HG03520 (cell line): ENCODE data around the gene CYP27A1.
"Not testable (repeated sequence)": the region's sequence is repeated elsewhere in the genome, so short reads cannot be mapped to it uniquely, and the experiment has no call there.

Experiments used
- ATAC-seq: cut with Tn5 transposase; IDR thresholded peaks from one replicate; pipeline ENCODE4 v1.9.1; 2021; ENCODE audit warnings: mild to moderate bottlenecking, moderate library complexity; ENCODE audit not compliant: unreplicated experiment

Gene CYP27A1

DNA sequence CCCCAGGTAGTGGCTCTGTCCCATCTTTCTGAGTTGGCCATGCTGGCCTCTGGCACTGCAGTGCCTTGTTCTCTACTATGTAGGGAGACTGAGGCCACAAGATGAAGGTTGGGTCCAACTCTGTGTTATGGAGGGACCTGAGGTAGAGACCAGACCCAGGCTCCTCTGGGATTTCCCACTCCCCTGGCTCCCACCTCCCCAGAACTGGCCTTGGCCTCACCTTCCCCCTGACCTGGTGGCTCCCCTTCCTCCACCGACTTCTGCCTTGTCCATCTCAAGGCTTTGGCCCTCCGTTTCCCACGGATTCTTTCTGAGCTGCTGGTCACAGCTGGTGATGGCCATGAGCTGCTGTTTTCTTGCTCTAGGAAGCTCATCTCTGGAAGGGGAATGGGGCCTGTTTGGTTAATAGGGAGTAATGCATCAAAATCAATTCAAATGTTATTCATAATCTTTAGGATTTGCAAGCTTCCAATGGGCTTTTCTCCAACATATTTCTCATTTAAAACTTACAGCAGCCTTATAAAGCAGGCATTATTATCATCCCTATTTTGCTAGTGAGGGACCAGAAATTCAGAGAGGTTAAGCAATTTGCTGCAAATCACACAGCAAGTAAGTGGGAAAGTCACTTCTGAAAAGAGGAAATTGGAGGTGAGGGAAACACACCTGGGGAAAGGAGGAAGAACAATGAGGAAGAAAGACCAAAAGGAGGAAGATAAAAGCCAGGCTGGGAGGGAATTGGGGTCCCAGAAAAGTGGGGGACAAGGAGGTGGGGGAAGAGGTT lies 48.8 kb downstream of the CYP27A1 start:
- no peak for ATAC-seq

GRCh38 chr2:218831378-218831990 lies 49.5 kb downstream of the CYP27A1 start, which contains the start of gene PRKAG3:
Gene PRKAG3 (minus strand): TSS chr2:218831803.
- ATAC-seq, result no peak

DNA sequence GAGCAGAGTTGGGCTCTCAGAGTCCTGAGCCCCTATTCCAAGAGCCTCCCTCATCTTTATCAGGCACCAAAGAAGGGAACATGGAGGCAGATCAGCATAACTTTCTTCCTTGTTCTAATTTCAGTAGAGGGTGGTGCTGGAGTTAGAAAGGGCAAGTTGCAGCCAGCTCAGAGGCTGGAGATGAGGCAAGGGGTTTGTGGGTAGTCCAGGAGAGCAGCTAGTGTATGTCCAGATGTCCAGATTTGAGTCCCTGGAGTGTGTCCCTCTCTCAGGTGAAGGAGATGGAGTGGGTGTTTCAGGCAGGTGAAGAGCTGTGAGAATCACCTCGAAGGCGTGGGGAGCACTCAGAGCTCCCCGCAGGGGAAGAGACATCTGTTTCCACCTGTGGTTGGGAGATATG lies 50.1 kb downstream of the CYP27A1 start:
- ATAC-seq, result no peak

GRCh38 chr2:218832520-218832919 lies 50.6 kb downstream of the CYP27A1 start:
- ATAC-seq, result no peak

DNA sequence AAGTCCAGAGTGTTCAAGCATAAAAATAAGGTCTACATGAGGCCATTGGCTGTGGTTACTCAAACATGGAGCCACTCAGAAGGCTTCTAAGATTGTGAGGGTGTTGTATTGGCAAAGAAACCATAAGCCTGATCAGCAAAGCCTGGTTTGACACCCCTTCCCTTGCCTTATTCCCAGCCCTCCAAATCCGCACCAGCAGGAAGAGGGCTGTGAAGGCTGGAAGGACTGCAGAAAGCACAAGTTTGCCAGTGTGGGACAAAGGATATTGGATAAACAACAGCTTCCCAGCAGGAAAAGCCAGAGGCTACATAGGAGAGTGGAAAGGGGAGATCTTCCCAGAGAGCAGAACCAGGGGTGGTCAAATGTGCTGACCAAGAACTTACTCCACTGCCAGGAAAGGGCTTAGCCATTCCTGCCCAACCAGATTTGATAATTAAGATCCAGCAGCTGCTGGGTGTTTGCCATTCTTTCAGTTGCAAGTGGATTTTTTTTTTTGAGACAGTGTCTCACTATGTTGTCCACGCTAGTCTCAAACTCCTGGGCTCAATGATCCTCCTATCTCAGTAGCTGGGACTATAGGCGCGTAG lies 51.2 kb downstream of the CYP27A1 start:
- no peak for ATAC-seq

GRCh38 chr2:218834685-218835084 lies 52.7 kb downstream of the CYP27A1 start:
- ATAC-seq, result no peak

DNA sequence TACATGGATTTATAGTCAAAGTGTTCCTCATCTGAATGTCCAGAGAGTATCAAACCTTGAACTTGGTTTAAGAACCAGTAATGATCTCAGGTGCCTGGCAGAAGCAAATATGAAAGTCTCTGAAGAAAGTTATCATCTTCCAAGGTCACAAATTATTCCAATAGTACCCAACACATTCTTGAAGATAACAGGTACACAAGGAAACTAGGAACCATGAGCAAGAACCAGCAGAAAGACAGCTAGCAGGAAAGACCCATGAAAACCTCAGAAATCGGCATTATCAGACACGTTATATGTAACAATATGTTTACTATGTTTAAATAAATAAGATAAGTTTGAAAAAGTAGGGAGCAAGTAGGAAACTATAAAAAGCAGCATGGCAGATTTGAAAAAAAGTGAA lies 55.5 kb downstream of the CYP27A1 start:
- no peak for ATAC-seq

GRCh38 chr2:218839430-218839829 lies 57.5 kb downstream of the CYP27A1 start:
- no peak for ATAC-seq

DNA sequence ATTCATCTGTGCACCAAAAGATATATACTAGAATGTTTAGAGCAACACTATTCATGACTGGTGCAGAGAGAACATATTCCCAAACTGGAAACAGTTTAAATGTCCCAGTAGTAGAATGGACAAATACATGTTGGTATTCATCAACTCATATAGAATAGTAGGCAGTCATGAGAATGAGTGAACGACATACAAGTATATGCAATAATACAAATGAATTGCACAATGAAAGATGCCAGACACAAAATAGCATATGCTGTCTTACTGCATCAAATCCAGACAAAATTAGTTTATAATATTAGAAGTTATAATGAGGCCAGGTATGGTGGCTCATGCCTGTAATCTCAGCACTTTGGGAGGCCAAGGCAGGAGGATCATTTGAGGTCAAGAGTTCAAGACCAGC lies 57.9 kb downstream of the CYP27A1 start:
- no peak for ATAC-seq

DNA sequence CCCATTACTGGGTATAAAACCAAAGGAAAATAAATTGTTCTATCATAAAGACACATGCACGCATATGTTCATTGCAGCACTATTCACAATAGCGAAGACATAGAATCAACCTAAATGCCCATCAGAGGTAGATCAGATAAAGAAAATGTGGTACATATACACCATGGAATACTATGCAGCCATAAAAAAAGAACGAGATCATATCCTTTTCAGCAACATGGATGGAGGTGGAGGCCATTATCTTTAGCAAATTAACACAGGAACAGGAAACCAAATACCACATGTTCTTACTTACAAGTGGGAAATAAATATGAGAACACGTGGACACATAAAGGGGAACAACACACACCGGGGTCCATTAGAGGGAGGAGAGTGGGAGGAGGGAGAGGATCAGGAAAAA lies 62.4 kb downstream of the CYP27A1 start:
- not testable (repeated sequence) for ATAC-seq

DNA sequence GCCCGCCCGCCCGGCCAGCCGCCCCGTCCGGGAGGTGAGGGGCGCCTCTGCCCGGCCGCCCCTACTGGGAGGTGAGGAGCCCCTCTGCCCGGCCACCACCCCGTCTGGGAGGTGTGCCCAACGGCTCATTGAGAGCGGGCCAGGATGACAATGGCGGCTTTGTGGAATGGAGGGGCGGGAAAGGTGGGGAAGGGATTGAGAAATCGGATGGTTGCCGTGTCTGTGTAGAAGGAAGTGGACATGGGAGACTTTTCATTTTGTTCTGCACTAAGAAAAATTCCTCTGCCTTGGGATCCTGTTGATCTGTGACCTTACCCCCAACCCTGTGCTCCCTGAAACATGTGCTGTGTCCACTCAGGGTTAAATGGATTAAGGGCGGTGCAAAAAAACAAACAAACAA lies 65.0 kb downstream of the CYP27A1 start:
- not testable (repeated sequence) for ATAC-seq

DNA sequence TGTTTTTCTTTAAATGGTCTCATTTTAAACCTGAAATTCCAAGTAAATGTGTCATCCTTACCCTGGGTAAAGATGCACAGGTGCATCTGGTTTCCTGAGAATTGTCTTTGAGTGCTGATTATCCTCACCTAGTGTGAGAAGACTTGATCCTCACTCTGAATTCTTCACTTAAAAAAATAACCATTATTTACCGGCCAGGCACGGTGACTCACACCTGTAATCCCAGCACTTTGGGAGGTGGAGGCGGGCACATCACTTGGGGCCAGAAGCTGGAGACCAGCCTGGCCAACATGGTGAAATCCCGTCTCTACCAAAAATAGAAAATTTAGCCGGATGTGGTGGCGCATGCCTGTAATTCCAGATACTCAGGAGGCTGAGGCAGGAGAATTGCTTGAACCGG lies 67.8 kb downstream of the CYP27A1 start:
- ATAC-seq, result no peak

- no peak for ATAC-seq
These were observed 68.8 kb downstream of the CYP27A1 start for GRCh38 chr2:218850796-218851195.

GRCh38 chr2:218851286-218851685 lies 69.3 kb downstream of the CYP27A1 start:
- ATAC-seq, result no peak

DNA sequence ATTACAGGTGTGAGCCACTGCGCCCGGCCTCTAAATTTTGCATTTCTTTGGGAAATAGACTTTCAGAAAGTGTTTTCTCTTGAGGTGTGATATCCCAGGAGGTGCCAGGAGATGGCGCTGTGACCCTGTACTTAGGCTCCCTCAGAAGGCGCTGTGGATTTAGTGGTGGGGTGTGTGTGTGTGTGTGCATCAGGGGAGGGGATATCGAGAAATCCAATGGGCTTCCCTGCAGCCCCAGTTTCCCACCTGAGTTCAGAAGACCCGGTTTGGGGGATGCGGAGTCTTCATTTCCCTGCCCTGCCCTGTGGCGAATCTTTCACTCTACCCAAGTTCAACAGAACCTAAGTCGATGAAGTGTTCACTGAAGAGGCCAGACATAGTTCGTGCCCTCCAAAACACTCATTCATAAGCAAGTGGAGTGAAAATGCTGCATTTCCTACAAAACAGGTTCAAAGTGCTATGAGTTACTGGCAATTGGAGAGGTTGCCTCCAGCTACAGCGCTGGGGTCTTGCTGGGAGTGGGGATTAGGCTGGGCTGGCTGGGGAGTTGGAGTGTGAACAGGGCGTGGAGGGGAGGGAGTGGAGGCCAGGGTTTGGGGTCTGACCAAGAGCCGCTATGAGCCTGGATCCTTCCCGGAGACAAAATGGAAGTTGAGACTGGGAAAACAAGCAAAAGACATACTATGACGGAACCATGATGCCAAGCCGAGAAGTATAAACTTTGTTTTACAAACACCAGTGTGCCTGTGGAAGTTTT lies 71.1 kb downstream of the CYP27A1 start:
- ATAC-seq, result no peak

DNA sequence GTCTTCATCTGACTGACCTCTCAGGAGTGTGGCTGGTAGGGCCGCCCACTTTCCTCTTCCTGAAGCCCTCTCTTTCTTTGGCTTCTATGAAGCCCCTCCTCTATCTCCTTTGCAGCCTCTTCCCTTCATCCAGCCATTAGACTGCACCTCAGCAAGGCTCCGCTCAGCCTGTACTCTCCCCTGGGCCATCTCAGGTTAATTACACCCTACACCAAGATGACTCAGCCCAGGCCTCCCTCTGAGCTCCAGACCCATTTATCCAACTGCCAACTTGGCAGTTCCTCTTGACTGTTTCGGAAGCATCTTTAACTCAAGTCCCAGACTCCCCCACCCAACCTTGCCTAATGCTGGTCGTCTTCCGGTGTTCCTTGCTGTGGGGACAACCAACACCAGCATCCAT lies 71.8 kb downstream of the CYP27A1 start:
- no peak for ATAC-seq

DNA sequence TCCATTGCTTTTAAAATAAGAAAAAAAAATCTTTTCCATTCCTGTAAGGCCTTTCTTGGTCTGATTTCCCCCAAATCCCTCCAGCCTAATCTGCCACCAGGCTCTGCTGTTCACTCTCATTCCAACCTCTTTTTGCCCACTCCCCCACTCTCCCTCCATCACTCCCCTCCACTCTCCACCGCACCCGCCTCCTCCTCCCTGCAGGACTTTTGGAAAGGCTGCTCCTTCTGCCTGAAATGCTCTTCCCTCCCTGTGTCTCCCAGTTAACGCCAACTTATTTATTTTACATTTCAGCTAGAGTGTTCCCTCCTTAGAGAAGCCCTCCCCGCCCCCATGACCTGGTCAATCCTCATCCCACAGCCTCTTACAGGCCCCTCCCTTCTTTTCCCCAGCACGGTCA lies 72.9 kb downstream of the CYP27A1 start:
- ATAC-seq, result no peak

- ATAC-seq, result no peak
These were observed 73.6 kb downstream of the CYP27A1 start for GRCh38 chr2:218855305-218856166.

DNA sequence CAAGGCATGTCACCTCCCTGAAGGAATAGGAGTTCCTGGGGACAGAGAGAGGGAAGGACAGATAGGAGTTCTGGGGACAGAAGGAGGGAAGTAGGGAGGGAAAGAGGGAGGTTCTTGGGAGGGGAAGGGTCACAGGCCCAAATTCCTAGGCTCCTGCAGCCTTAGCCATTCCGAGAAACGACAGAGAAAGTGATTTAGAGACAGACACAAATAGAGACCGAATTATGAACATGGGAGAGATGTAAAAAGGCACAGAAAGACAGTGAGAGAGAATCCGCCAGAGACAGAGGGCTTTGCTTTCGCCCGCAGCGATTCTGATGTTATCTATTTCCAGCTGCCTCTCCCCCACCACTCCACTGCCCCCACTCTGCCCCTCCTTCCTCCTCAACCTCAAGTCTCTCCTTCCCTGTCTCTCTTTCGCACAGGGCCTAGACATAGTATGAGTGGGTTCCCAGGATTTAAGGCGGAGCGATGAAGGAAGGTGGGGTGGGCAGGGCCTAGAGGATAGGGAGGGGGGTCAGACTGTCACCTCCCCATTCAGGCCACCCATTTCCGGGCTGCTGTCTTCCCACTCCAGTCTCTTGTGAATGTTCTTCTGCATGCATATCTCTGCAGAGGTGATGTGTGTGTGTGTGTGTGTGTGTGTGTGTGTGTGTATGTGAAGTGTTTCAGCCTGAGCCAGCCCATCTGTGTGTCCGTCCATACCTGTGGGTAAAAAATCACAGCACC lies 74.4 kb downstream of the CYP27A1 start:
- ATAC-seq, result no peak

DNA sequence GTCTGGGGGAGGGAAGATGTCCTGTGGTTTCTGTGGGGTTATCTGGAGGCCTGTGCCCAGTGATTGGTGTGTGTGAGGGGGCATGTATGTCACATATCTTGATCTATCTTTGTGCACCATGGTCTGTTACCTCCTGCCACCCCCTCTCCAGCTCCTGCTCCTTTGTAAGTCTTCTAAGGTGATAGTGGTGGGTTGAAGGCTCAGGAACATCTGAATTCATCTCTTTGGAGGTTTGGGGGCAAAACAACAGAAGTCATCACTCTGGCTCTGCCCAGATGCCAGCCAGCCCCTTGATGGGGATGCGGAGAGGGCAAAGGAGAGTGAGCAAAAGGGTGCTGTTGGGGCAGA lies 74.9 kb downstream of the CYP27A1 start:
- no peak for ATAC-seq
